HG03039 (cell line): ENCODE results near the gene EMILIN3.
A peak's percentile ranks its signal among the peaks of the same experiment; 100 is the strongest.

Source experiments
- ATAC-seq: cut with Tn5 transposase; IDR thresholded peaks from one replicate; pipeline ENCODE4 v1.9.1; 2021; ENCODE audit warnings: mild to moderate bottlenecking, moderate library complexity; ENCODE audit not compliant: unreplicated experiment

EMILIN3 gene

DNA sequence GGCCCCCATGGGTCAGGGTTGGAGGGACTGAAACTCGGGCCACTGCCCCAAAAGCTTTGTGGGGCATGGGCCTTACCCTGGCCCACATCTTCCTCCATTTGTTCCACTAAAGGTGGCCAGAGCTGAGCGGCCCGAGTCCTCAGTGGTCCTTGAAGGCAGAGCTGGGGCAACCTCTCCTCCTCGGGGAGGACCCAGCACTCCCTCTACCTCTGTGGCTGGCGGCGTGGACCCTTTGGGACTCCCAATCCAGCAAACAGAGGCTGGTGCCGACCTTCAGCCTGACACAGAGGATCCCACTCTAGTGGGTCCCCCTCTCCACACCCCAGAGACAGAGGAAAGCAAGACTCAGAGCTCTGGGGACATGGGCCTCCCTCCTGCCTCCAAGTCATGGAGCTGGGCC, 16.7 kb downstream of the EMILIN3 start:
- no peak for ATAC-seq

DNA sequence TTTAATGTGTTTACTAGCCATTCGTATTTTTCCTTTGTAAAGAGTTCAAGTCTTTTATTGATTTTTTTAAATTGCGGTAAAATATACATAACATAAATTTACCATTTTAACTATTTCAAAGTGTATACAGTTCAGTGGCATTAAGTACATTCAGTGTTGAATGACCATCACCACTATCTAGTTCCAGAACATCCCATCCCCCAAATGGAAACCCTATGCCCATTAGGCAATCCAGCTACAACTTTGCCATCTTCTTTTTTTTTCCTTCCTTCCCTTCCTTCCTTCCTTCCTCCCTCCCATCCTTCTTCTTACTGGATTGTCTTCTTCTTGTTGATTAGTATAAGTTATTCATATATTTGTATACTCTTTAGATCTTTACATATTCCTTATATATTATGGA, 17.4 kb downstream of the EMILIN3 start:
- no peak for ATAC-seq

DNA sequence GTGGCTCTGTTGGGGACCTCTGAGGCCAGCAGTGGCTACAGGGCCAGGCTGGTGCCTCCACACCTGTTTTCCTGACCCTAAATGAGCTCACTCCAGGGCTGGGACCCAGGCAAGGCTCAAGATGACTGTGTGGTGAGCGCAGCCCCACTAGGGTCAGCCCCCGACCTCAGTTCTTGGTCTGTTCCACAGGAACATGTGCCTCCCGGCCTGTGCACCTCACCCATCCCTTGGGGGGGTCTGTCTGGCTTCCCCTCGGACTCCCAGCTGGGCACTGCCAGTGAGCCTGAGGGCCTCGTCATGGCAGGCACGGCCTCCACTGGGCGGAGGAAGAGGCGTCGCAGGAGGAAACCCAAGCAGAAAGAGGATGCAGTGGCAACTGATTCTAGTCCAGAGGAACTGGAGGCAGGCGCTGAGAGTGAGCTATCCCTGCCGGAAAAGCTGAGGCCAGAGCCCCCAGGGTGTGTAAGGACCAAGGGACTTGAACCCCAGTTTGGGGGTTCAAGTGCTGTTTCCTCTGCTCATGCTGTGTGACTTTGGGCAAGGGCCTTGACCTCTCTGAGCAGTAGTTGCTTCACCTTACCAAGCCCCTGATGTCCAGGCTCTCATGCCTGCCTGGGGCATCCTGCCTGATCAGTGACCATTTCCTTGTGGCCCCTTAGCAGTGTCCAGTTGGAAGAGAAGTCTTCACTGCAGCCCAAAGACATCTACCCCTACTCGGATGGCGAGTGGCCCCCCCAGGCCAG, 18.0 kb downstream of the EMILIN3 start:
- no peak for ATAC-seq

GRCh38 chr20:41347523-41348429, 18.8 kb downstream of the EMILIN3 start:
- ATAC-seq, result no peak

- ATAC-seq, result no peak
Observed at GRCh38 chr20:41345729-41346067, 20.9 kb downstream of the EMILIN3 start.

DNA sequence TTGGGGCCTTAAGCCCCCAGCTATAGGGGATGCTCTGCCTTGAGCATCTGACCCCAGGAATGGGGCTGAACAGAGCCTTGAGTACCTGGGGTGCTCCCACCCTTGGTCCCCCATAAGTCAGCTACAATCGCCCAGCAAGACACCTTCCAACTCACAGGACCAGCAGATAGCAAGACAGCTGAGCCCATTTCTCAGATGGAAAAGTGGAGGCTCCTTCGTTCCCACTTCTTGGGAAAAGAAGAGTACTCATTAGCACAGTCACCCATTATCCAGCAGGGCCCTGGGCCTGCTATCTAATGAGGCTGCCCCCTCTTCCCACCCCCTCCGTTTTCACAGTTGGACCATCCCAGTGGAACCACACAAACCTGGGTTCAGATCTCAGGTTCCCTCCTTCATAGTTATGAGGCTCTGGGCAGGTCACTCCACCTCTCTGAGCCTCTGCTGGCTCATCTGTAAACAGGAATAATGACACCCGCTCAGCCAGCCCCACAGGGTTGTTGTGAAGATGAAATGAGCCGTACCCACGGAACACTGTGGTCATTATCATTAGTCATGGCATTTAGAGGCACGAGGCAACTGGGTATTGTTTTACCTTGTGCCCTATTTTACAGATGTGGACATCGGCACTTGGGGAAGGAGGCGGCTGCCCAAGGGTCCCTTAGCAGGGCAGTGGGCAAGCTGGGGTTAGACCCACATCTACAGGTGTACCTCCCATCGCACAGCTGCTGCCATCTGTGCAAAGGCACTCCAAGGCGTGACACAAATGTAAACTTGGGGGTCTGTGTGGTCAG, 21.5 kb downstream of the EMILIN3 start:
- ATAC-seq, result no peak

- no peak for ATAC-seq
Observed at GRCh38 chr20:41344477-41344876, 22.1 kb downstream of the EMILIN3 start.

GRCh38 chr20:41342474-41343464, 23.8 kb downstream of the EMILIN3 start:
- no peak for ATAC-seq

- no peak for ATAC-seq
Observed at GRCh38 chr20:41340327-41341055, 26.1 kb downstream of the EMILIN3 start, which contains the start of gene LPIN3. LPIN3 (plus strand) TSS chr20:41340821; CDS start chr20:41345804, 4,983 bp downstream.

DNA sequence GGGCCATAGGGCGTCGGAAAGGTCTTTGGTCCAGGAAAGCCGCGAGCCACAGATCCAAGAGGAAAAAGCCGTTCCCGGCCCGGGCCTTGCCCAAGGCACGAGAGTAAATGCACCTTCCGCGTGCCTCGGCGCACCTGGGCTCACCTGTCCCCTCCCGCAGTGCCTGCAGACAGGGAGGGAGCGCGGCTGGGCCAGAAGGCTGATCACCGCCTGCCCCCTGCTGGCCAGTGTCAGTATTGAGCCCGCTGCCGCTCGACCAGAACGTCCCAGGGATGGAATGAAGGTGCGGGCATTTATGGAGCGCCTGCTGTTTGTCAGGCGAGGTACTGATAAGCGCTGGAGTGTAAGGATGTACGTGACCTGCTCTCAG, 26.7 kb downstream of the EMILIN3 start:
- ATAC-seq, result peak; percentile 54

DNA sequence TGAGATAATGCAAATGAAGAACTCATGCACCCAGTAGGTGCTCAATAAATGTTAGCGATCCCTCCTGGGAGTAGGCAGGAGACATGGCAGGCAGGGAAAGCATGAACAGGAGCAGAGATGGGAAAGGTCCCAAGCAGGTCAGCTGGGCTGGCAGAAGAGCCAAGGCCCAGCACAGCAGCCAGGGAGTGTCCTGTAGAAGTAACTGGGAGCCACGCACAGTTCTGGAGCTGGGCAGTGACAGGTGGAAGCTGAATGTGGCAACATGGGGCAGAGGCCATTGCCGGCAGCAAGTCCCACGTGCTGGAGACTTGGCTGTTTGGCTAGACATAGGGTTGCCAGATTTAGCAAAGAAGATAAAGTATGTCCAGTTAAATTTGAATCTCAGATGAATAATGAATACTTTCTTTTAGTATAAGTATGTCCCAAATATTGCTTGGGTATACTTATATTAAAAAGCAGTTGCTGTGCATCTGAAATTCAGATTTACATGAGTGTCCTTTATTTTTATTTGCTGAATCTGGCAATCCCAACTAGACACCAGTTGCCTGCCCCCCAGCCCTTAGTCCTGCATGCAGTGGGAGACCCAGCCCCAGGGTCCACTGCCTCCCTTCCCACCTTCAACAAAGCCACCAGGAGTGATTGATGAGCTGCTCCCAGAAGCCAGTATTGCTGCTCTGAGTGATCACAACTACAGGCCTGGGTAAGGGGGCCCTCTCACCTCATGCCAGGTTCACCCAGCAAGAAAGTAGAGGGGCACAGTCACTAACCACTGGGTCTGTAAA, 29.7 kb downstream of the EMILIN3 start:
- ATAC-seq, result no peak

DNA sequence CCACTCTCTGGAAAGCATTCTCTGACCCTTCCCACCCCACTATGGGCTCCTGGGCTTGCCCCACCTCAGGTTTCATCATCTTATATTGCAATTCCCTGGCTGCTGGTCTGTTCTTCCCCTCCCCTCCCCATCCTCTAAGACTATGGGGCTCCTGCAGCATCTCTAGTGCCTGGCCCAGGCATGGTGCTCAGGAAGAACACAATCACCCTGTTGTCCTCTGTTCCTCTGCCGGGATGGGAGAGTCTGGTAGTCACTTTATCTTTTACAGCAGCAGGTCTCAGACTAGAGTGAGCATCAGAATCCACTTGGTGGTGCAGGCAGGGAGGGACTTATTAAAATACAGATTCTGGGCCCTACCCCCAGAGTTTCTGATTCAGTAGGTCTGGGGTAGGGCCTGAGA, 31.0 kb downstream of the EMILIN3 start:
- ATAC-seq, result no peak

DNA sequence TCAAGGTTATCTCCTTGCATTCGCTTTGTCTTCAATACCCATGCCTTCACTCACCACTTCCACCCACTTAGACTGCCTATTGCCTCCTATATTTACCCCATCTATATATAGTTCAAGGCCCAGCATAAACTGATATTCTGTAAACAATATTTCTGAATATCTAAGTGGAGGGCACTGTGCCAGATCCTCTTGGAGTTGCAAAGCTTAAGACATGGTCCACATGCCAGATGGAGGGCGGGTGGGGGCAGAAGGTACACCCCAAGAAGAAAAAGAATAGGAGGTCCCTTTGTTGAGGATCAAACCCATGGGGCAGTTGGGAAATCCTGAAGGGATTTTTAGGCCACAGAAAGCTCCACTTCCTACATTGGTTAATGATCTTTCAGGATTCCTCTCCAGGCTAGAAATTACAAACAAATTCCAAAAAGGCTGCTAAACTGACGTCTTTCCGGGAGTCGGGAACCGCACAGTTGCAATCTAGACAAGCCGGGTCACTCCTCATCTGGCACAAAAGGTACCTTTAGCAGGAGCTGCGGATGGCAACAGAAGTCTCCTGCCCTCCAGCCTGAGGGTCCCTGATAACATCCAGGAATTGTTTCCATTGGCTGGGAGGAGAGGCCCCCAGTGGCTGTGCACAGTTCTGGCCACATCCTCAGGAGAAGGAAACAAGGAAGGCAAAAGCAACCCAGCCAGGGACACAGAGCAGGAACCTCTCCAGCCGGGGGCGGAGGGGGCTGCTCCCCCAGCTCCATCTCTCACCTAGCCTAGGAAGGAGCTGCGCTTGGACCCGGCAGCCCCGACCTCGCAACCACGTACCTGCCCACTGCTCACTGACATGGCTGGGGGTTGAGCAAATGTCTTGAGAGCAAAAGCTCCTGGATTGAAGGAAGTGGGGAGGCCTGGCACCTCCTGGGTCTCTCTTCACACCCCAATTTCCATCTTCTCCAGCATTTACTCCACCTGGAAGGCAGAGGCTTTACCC, 31.9 kb downstream of the EMILIN3 start:
- ATAC-seq, result no peak

DNA sequence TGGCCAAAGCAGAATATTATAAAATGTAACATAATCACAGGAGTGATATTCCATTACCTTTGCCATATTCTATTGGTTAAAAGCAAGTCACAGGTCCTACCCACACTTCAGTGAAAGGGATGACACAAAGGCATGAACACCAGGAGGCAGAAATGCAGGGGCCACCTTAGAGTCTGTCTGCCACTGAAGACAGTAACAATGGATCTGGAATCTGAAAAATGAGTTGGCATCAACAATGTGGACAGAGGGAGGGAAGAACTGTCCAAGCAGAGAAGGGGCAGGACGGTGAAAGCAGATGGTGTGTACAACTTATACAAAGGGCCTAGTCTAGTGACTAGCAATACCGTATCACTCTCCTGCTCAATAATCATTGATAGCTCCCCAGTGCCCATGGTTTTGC, 32.6 kb downstream of the EMILIN3 start:
- ATAC-seq, result no peak

DNA sequence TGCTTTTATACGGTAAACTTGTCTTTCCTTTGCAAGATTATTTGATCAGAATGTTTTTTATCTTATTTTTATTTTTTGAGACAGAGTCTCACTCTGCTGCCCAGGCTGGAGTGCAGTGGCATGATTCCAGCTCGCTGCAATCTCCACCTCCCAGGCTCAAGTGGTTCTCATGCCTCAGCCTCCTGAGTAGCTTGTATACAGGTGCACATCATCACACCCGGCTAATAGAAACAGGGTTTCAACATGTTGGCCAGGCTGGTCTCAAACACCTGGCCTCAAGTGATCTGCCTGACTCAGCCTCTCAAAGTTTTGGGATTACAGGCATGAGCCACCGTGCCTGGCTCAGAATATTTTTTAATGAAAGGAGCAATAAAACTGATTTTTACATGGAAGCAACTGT, 34.9 kb downstream of the EMILIN3 start:
- ATAC-seq, result no peak

DNA sequence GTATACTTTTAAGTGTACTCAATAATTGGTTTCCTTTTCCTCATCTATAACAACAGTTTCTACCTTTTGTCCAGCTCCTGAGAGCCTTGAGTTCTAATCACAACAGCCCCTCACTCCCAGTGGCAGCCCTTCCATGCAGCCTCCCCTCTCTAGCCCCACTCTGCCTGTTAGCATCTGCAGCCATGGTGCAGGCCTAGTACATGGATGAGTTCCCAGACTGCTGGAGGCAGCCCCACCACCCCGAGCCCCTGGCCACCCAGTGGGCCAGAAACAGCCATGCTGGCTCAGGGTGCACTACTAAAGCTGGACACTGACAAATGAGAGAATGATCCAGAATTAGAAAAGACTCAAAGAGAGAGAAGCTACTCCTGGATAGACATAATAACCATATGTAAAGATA, 35.7 kb downstream of the EMILIN3 start:
- no peak for ATAC-seq

- ATAC-seq, result no peak
Observed at GRCh38 chr20:41330343-41330720, 36.3 kb downstream of the EMILIN3 start.
